Activated CD4-positive, alpha-beta T cell treated with anti-CD3 and anti-CD28 coated beads, Interleukin-2, amount 50 U/mL, for 24 hours (primary cell): ENCODE measurements around the gene NRG3.
"Not testable (repeated sequence)": the region's sequence is repeated elsewhere in the genome, so short reads cannot be mapped to it uniquely, and the experiment has no call there.

ENCODE experiments used
- DNase-seq, 2 donors: peaks; one replicate each; pipeline ENCODE4 v3.0.0-alpha.2; 2020; ENCODE audit warnings: low read depth in 1 of 2, low spot score in 1 of 2

The NRG3 gene

DNA sequence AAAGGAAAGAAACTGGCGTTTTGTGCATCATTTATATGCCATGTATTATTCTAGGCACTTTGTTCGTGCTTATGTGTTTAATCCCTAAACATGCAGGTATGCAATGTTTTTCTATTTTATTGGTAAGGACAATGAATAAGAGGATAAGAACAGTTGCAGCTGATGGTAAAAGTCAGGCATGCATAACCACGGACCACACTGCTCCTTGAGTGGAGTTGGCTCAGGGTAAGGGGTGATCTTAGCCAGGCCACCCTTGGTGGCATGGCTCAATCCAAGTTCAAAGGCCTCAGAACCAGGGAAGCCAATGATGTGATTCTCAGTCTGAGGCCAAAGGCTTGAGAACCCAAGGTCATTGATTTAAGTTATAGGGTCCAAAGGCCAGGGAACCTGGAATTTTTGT lies 1068.1 kb downstream of the NRG3 start:
- no peak for DNase-seq

DNA sequence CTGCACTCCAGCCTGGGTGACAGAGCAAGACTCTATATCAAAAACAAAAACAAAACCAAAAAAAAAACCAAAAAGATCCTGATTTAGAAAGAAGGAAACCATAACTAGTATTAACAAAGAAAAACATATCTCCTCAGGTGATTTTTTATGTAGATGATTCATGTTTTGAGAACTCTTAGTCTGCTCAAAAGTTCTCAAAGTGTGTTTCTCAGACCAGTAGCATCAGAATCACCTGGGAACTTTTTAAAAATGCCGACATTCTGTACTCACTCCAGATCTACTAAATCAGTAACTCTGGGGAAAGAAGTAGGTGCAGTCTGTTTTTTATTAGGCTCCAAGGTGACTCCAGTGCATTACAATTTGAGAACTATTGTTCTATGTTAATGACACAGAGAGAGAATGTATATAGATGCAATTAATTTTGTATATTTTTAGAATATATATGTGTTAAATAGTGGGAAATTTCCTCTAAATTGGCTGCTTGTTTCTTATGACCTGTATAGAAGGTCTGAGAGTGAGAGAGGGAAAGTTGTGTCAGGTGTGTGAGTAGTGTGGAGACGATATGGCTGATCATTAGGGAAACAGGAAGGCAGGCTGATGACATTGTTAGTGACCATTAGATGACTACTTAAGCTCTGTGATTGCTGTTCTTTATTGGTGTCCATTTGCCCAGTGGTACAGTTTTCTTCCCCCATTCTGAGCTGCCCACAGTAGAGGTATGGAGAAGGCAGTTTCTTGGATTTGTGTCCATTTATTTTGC lies 1075.0 kb downstream of the NRG3 start:
- no peak for DNase-seq

DNA sequence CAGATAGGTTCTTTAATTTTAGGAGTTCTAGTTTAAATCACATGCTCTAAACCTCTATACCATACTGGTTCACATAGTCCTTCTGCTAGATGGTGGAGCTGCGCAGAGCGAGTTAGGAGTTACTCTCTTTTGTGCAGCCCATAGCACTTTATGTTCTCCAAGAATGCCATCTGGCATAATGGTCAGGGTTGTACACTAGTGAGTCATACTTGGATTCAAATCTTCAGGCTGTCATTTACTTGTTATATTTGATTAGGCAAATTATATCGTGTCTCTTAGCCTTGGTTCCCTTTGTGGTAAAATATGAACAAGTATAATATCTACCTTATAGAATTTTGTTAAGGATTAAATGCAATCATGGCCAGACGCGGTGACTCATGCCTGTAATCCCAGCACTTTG lies 1078.3 kb downstream of the NRG3 start:
- DNase-seq = no peak

DNA sequence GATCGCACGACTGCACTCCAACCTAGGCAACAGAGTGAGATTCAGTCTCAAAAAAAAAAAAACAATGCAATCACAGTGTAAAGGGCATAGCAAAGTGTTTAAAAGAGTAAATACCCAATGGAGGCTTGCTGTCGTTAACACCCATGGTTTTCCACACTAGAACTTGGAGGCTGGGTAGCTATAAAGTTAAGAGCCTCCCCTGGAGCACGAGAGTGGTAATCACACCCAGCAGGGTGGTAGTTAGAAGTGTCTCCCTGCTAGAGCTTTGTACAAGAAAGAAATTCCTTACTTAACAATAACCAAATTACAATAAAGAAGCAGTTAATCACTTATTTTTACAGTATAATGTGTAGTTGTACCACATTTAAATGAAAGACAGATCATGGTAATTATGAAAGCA lies 1078.9 kb downstream of the NRG3 start:
- no peak for DNase-seq

DNA sequence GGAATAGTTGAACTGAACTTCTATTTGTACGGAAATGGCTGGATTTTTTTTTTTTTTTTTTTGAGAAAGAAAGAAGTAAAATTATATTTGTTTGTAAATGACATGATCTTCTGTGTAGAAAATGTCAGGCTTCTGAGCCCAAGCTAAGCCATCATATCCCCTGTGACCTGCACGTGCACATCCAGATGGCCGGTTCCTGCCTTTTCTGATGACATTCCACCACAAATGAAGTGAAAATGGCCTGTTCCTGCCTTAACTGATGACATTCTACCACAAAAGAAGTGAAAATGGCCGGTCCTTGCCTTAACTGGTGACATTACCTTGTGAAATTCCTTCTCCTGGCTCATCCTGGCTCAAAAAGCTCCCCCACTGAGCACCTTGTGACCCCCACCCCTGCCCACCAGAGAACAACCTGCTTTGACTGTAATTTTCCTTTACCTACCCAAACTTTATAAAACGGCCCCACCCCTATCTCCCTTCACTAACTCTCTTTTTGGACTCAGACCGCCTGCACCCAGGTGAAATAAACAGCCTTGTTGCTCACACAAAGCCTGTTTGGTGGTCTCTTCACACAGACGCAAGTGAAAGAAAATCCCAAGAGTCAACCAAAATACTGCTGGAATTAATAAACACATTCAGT lies 1085.5 kb downstream of the NRG3 start:
- DNase-seq = not testable (repeated sequence)

DNA sequence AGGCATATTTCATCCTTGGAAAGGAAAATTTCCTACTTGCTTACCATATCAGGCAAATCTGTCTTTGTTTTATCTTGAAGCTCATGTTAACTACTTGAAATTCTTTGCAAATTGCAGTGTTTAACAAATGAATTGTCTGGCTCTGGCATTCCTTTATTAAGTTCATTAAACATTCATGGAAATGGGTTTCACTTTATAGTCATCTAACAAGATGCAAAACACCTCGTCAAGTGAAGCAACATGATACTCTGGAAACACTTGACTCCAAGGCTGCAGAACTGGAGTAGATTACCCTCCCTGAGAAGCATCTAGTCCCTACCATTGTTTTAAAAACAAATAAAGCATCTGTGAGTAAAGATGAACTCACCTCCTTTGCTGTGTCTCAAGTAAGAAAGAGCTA lies 1086.9 kb downstream of the NRG3 start:
- no peak for DNase-seq

DNA sequence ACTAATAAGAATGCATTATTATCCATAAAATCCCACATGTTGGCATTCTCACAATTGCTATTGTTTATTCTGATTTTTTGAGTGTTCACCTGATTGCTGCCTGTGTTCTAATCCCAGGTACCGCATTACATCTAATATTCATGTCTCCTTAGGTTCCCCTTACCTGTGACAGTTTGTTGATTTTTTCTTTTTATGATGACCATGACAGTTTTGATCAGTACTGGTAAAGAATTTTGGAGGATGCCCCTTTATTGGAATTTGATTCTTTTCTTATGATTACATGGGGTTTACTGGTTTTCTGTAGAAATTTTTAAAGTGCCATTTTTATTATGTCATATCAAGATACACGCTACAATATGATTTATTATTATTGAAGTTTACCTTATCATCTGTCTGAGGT lies 1091.1 kb downstream of the NRG3 start:
- DNase-seq = no peak

DNA sequence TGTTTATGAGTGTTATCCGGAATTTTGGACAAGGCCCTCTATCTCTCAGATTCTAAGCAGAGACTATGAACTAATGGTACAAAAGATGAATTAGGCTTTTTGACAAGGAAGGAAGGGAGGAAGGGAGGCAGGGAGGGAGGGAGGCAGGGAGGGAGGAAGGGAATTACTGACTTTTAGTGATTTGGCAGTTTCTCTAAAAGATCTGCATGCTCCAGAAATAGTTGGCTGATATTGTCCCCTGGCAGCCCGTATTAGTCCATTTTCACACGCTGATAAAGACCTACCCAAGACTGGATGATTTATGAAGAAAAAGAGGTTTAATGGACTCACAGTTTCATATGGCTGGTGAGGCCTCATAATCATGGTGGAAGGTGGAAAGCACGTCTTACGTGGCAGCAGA lies 1093.5 kb downstream of the NRG3 start:
- no peak for DNase-seq

DNA sequence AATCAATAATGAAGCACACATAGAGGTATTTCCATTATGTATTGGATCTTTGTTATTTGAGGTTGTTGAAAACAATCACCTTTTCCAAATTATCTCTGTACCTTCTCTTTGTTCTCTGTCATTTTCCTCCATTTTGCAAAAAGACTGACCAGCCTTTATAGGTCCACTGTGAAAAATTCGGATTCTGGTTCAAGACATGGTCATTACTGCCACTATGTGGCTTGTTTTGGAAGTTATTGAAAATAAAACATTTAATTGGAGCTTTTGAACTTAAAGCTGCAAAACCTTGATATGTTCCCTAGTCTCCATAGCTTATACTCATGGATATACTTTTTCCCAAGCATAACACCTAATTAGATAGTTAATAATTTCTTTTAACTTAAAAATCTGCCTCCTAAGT lies 1094.4 kb downstream of the NRG3 start:
- DNase-seq = no peak

DNA sequence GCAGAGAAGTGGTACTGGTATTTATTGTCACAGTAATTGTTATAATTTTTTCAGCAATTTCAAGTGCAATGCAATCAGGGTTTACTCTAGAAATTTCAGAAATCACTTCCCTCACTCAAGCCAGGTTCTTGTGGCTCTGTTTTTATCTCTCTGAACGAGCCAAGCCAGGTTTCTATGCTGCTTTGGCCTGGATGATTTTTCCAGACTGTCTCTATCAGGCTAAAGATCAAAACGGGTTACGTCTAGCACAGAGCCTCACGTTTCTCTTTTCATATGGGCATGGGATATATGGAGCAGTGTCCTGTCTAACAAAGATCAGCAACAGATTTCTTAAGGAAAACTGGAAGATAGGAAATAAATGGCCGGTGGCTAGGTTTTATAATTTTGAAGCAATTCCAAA lies 1105.3 kb downstream of the NRG3 start:
- DNase-seq = no peak

DNA sequence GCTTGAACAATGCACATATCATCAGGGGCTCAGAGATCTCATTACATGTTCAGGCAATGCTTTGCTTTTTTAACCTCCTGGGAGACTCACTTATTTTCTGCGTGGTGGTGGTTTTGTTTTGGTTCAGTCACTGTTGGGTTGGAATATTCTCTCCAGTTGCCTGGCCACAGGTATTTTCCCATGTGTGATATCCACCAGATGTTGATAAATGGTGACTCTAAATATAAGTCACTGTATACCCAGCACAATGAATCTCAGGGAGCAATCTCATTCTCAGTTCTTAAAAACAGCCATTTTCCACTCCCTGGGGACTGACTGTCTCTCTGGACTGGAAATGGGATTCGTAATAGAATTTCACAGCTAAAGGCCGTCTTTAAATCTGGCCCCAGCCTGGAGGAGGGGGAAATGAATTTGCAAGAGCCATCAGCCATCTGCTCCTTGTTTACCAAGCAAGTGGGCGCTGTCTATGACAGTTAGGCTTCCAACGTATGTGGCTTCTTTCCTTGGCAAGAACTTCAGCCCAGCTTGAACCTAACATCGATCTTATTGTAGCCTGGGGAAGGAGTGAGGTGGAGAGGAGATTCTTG lies 1106.2 kb downstream of the NRG3 start:
- no peak for DNase-seq

DNA sequence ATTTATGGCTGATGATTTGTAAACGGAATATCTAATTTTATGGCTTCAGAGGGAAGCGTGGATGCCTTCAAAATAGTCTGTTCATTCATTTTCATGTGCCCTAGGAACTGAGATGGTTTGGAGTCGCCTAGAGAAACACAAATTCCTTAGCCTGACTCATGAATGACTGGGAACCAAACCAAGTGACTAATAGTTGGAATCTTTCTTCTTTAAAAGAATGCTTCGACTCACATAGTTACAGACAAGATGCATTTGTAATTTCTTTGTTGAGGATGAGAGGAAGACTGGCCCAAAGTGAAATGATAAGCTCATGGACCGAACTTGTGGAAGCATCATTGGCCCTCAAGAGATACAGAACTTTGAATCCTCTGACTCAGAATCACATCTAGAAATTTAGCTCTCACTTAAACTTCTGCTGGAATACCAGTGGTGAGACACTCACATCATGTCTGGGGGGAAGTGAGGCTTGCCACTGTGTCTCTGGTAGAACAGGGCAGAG lies 1107.2 kb downstream of the NRG3 start:
- no peak for DNase-seq

DNA sequence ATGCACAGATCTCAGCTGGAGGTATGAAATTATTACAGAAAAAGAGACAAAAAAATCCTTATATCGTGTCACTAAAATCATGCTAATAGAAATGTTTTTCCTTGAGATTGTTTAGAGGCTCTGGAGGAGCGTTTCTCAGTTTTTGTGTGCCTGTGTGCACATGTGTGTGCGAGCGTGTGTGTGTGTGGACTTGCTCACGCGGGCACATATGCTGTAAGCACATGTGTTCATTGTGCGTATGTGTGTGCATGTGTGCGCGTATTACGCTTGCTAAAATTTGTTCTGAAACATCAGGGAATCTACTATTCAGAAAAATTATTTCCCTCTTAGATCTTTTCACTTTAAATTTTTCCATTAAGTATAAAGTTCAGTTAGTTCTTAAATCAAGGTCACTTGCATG lies 1111.2 kb downstream of the NRG3 start:
- no peak for DNase-seq

DNA sequence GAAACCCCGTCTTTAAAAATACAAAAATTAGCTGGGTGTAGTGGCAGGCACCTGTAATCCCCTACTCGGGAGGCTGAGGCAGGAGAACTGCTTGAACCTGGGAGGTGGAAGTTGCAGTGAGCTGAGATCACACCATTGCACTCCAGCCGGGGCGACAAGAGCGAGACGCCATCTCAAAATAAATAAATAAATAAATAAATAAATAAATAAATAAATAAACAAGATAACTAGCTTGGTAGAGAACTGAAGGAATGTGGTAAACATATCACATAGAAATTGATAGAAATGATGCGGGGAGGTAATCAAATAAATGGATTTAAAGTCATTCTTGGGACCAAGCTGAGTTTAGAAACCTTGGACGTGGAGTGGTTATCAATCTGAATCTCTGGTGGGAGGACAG lies 1131.5 kb downstream of the NRG3 start:
- not testable (repeated sequence) for DNase-seq

DNA sequence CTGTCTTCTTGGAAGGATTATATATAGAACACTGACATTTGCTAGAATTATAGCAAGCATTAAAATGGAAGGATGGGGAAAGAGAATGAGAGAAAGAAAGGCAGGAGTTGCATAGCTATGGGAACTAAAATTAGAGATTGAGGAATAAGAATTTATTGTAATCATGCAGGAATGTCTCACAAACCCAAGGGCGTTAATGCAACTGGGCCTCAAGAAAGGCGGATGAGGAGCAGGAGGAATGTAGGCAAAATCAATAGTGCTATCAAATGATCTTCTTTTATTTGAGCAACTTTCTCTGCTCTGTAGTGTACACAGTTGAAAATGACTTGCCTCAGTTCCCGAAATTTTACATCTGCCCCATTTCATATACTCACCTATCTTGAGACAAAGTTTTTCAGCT lies 1132.5 kb downstream of the NRG3 start:
- no peak for DNase-seq

DNA sequence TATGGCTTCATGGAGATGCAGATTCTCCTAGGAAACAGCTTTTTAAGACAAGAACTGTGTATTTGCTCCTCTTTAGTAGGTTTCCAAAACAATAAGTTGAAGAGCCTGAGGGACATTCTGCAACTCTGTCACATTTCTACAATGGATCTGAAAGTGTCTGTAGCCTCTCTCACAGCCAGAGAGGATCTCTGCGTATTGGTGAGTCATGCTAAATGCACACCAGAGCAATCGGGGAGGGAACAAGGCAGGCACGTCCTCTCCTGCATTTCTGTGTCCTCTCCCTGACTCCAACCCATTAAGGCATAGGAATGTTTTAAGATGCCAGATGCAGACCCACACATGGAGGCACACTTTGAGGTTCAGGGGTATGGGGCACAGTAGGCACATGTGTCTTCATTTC lies 1137.9 kb downstream of the NRG3 start:
- DNase-seq = no peak

DNA sequence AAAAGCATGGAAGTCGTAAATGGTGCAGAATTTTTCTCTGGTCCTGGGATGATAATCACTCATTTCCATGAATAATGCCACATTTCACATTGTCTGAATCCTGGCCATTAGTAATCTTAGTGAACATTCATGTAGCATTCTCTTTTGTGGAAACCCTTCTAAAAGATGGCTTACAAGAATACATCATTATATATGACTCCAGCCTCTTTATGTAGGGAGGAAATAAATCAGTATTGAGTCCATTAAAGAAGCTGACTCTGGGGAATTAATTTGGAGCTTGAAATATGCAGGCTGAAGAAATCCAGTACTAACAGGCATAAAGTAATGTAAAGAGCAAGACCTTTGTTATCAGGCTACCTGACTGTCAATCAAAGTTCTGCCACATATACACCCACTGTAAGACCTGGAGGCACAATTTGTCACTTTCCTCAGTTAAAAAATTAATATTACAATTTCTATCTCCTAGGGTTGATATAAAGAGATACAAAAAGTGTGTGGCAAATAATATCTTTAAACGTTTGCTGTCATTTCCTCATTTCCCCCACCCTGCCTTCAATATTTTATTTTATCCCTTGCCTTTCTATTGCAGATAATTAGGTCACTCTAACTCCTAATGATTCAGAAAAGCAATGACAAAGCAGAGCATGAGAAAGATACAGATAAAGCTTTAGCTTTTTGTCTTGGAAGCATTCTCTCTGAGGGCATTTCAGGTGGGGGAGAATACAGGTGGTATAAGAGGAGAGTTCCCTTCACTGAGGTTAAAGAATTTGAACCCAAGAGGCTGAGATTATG lies 1142.3 kb downstream of the NRG3 start:
- DNase-seq = no peak

DNA sequence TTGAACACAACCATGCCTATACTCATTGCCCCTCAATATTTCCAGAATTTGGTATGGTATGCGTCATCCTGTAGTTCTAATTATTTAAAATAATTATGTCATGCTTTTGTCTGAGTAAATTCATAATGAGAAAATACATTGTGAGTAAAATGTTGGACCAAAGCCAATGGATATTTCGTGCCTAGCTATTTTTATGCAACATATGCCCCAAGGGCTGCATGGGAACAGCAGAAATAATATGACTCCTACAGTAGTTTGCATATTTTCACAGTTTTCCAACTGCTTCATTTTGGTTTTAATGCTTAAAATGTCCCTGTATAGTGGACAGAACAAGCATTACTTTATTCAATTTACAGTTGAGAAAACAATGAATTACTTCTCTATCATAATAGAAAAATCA lies 1148.7 kb downstream of the NRG3 start:
- no peak for DNase-seq
